OCI-LY1 (cell line): Measurements from ENCODE around the gene SRBD1.

ENCODE experiments used
- H2AFZ ChIP-seq: fragments of 200-600 bp; sonication (generic), shearing (Covaris generic); 2 replicates; pipeline ENCODE4 v1.6.0; 2014; ENCODE audit warnings: antibody characterized with exemption, mild to moderate bottlenecking, low read length
- H3F3A ChIP-seq: fragments of 200-600 bp; sonication (generic), shearing (Covaris generic); 2 replicates; pipeline ENCODE4 v1.6.0; 2014; ENCODE audit warnings: mild to moderate bottlenecking, antibody characterized with exemption, low read length, moderate library complexity; ENCODE audit not compliant: insufficient read depth
- H3K27ac ChIP-seq: fragments of 200-600 bp; sonication (generic); 2 replicates; pipeline ENCODE4 v1.5.1; 2014; ENCODE audit warnings: low read length, mixed run types, mild to moderate bottlenecking, low read depth; ENCODE audit not compliant: poor library complexity, severe bottlenecking
- H3K27me3 ChIP-seq: fragments of 200-600 bp; sonication (generic); 2 replicates; pipeline ENCODE4 v1.6.0; 2014; ENCODE audit warnings: antibody characterized with exemption, mild to moderate bottlenecking, low read length, moderate library complexity; ENCODE audit not compliant: insufficient read depth
- H3K36me3 ChIP-seq: fragments of 200-600 bp; sonication (generic); 2 replicates; pipeline ENCODE4 v1.6.1; 2014; ENCODE audit warnings: mild to moderate bottlenecking, antibody characterized with exemption, low read length, moderate library complexity, mixed read lengths; ENCODE audit not compliant: insufficient read depth
- H3K4me1 ChIP-seq: fragments of 200-600 bp; sonication (generic); 2 replicates; pipeline ENCODE4 v1.5.1; 2014; ENCODE audit warnings: mild to moderate bottlenecking, low read length, moderate library complexity; ENCODE audit not compliant: insufficient read depth, severe bottlenecking
- H3K4me2 ChIP-seq: fragments of 200-600 bp; sonication (generic), shearing (Covaris generic); 2 replicates; pipeline ENCODE4 v1.6.1; 2014; ENCODE audit warnings: low read length
- H3K4me3 ChIP-seq: fragments of 200-600 bp; sonication (generic); 2 replicates; pipeline ENCODE4 v1.5.1; 2014; ENCODE audit warnings: low read length, low read depth, mild to moderate bottlenecking, mixed read lengths; ENCODE audit not compliant: poor library complexity, severe bottlenecking
- H3K79me2 ChIP-seq: fragments of 200-600 bp; shearing (Covaris generic); 2 replicates; pipeline ENCODE4 v1.6.1; 2016; ENCODE audit warnings: mixed run types, low read length, mixed read lengths; ENCODE audit not compliant: insufficient read depth
- H3K9ac ChIP-seq: fragments of 200-600 bp; sonication (generic), shearing (Covaris generic); 2 replicates; pipeline ENCODE4 v1.6.1; 2014; ENCODE audit warnings: mild to moderate bottlenecking, low read length, mixed read lengths
- H3K9me2 ChIP-seq: fragments of 200-600 bp; sonication (generic), shearing (Covaris generic); 2 replicates; pipeline ENCODE4 v1.6.1; 2014; ENCODE audit warnings: low read depth, mild to moderate bottlenecking, low read length, mixed read lengths
- H3K9me3 ChIP-seq: fragments of 200-600 bp; shearing (Covaris generic); 2 replicates; pipeline ENCODE4 v1.6.1; 2014; ENCODE audit warnings: low read length, mixed read lengths
- H4K20me1 ChIP-seq: fragments of 200-600 bp; sonication (generic), shearing (Covaris generic); 2 replicates; pipeline ENCODE4 v1.6.0; 2016; ENCODE audit warnings: mild to moderate bottlenecking, low read length; ENCODE audit not compliant: insufficient read depth
- EZH2 ChIP-seq: fragments of 200-600 bp; sonication (generic), shearing (Covaris generic); IDR thresholded peaks from 2 replicates; pipeline ENCODE4 v1.8.0; 2017; ENCODE audit warnings: borderline replicate concordance, mixed run types, mild to moderate bottlenecking, antibody characterized with exemption, low read length, moderate library complexity, mixed read lengths
- TF ChIP-seq, protein P1 (sequence below): fragments of 200-600 bp; sonication (generic), shearing (Covaris generic); IDR thresholded peaks from 2 replicates; pipeline ENCODE4 v1.5.1; 2017; ENCODE audit warnings: mild to moderate bottlenecking, antibody characterized with exemption, low read length, moderate library complexity, mixed read lengths

The SRBD1 gene

GRCh38 chr2:45391866-45392265, 219.2 kb downstream of the SRBD1 start:
- H3K27ac ChIP-seq = no peak overlapping the region
- no peaks in the 10 kb centered on the region for H4K20me1 ChIP-seq
- H3K27me3 ChIP-seq = no peaks in the 10 kb centered on the region
- no peak overlapping the region for H3K4me2 ChIP-seq
- H3K4me1 ChIP-seq = no peaks in the 10 kb centered on the region
- TF ChIP-seq EZH2 = no peak
- TF ChIP-seq, protein P1, sequence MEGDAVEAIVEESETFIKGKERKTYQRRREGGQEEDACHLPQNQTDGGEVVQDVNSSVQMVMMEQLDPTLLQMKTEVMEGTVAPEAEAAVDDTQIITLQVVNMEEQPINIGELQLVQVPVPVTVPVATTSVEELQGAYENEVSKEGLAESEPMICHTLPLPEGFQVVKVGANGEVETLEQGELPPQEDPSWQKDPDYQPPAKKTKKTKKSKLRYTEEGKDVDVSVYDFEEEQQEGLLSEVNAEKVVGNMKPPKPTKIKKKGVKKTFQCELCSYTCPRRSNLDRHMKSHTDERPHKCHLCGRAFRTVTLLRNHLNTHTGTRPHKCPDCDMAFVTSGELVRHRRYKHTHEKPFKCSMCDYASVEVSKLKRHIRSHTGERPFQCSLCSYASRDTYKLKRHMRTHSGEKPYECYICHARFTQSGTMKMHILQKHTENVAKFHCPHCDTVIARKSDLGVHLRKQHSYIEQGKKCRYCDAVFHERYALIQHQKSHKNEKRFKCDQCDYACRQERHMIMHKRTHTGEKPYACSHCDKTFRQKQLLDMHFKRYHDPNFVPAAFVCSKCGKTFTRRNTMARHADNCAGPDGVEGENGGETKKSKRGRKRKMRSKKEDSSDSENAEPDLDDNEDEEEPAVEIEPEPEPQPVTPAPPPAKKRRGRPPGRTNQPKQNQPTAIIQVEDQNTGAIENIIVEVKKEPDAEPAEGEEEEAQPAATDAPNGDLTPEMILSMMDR = no peak
- H3K79me2 ChIP-seq = no peaks in the 10 kb centered on the region
- H2AFZ ChIP-seq = no peak overlapping the region
- peaks cover 9% of the 10 kb centered on the region; the same call in 1 of the 2 replicates for H3K36me3 ChIP-seq
- H3K4me3 ChIP-seq = no peak overlapping the region
- H3F3A ChIP-seq = no peaks in the 10 kb centered on the region
- H3K9ac ChIP-seq = no peak overlapping the region
- no peaks in the 10 kb centered on the region for H3K9me2 ChIP-seq
- H3K9me3 ChIP-seq = no peaks in the 10 kb centered on the region

DNA sequence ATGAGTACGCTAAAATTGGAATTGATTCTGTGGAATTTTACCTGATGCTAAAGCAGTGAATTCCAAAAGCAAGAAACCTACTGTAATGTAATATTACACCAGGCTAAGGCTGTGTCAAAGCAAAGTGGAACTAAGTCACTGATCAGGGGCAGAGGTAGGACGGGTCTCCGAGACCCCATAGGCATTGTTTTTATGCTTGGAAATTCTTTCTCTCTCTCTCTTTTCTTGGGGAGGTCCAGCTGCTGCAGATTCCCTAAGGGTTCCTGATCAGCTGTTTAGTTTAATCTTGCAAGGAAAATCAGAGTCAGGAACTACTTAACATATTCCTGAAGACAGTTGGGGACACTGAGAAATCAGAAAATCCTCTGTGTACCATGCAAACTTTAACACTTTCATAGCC, 220.2 kb downstream of the SRBD1 start:
- H3K9me3 ChIP-seq = no peaks in the 10 kb centered on the region
- H3K27ac ChIP-seq = no peak overlapping the region
- no peaks in the 10 kb centered on the region for H3K79me2 ChIP-seq
- no peaks in the 10 kb centered on the region for H3F3A ChIP-seq
- no peaks in the 10 kb centered on the region for H3K27me3 ChIP-seq
- no peak overlapping the region for H2AFZ ChIP-seq
- no peaks in the 10 kb centered on the region for H3K4me1 ChIP-seq
- H3K4me3 ChIP-seq = no peak overlapping the region
- no peak overlapping the region for H3K9ac ChIP-seq
- no peak overlapping the region for H3K4me2 ChIP-seq
- no peaks in the 10 kb centered on the region for H4K20me1 ChIP-seq
- H3K36me3 ChIP-seq = peaks cover 9% of the 10 kb centered on the region; the same call in 1 of the 2 replicates
- TF ChIP-seq, protein P1 = no peak
- no peak for TF ChIP-seq EZH2
- H3K9me2 ChIP-seq = no peaks in the 10 kb centered on the region

GRCh38 chr2:45390441-45390840, 220.6 kb downstream of the SRBD1 start:
- H3K27ac ChIP-seq = no peak overlapping the region
- H3K9me2 ChIP-seq = no peaks in the 10 kb centered on the region
- H3F3A ChIP-seq = no peaks in the 10 kb centered on the region
- no peaks in the 10 kb centered on the region for H3K4me1 ChIP-seq
- H4K20me1 ChIP-seq = no peaks in the 10 kb centered on the region
- H2AFZ ChIP-seq = no peak overlapping the region
- no peak overlapping the region for H3K9ac ChIP-seq
- no peaks in the 10 kb centered on the region for H3K79me2 ChIP-seq
- H3K9me3 ChIP-seq = no peaks in the 10 kb centered on the region
- TF ChIP-seq, protein P1 = no peak
- no peak for TF ChIP-seq EZH2
- H3K27me3 ChIP-seq = no peaks in the 10 kb centered on the region
- H3K36me3 ChIP-seq = peaks cover 9% of the 10 kb centered on the region; the same call in 1 of the 2 replicates
- H3K4me2 ChIP-seq = no peak overlapping the region
- H3K4me3 ChIP-seq = no peak overlapping the region
